Measurements from ENCODE around the gene SCG5.

SCG5 gene

GRCh38 chr15:32642667-32643435 is 1.3 kb downstream of the SCG5 start:
- H3K4me1 ChIP-seq = peaks cover 1% of the 10 kb centered on the region; the same call in 1 of the 2 replicates
- no peak overlapping the region for H3K9ac ChIP-seq
- no peaks in the 10 kb centered on the region for H4K20me1 ChIP-seq
- TF ChIP-seq Cebpa-rat (IDR thresholded peaks at IDR 0.05) = no peak
- H3K36me3 ChIP-seq = peaks cover 77% of the 10 kb centered on the region
- no peak overlapping the region for H3K27ac ChIP-seq
- H3K4me3 ChIP-seq = no peak overlapping the region
- H3K9me3 ChIP-seq = no peaks in the 10 kb centered on the region
- H3K27me3 ChIP-seq = no peaks in the 10 kb centered on the region
- H3K4me2 ChIP-seq = no peak overlapping the region

- H3K9ac ChIP-seq = no peak overlapping the region
- no peaks in the 10 kb centered on the region for H3K4me1 ChIP-seq
- no peak overlapping the region for H3K4me2 ChIP-seq
- H3K9me3 ChIP-seq = no peaks in the 10 kb centered on the region
- H3K4me3 ChIP-seq = no peak overlapping the region
- H3K27me3 ChIP-seq = no peaks in the 10 kb centered on the region
- TF ChIP-seq Cebpa-rat (IDR thresholded peaks at IDR 0.05) = no peak
- no peak overlapping the region for H3K27ac ChIP-seq
- H3K36me3 ChIP-seq = peaks cover 77% of the 10 kb centered on the region
- no peaks in the 10 kb centered on the region for H4K20me1 ChIP-seq
Measured at GRCh38 chr15:32643907-32644445, 2.5 kb downstream of the SCG5 start.

- H4K20me1 ChIP-seq = no peaks in the 10 kb centered on the region
Measured at GRCh38 chr15:32646291-32646690, 4.8 kb downstream of the SCG5 start.

DNA sequence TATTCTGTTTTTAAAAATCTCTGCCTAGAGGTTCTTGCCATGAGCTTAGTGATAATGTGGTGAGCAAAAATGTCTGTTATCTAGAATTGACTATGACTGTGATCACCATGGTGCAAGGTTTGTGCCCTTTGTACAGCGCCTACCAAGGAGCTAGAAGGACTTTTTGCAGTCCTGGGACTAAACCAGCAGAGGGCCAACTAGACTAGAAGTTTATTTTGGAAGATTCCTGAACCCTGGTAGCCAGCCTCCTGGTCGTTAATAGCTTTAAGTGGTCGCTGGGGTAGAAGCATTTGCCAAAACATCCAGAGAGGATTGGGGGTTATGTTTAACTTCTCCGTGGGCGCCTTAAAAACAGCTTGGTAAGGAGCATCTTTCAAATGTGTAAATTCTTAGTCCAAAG is 7.8 kb downstream of the SCG5 start:
- peaks cover 3% of the 10 kb centered on the region; the same call in 1 of the 2 replicates for H3K4me1 ChIP-seq
- TF ChIP-seq Cebpa-rat (IDR thresholded peaks at IDR 0.05) = no peak
- H3K4me2 ChIP-seq = no peak overlapping the region
- H3K9me3 ChIP-seq = no peaks in the 10 kb centered on the region
- no peaks in the 10 kb centered on the region for H4K20me1 ChIP-seq
- no peak overlapping the region for H3K4me3 ChIP-seq
- H3K36me3 ChIP-seq = peaks cover 80% of the 10 kb centered on the region
- no peaks in the 10 kb centered on the region for H3K27me3 ChIP-seq
- no peak overlapping the region for H3K9ac ChIP-seq
- H3K27ac ChIP-seq = no peak overlapping the region

More at GRCh38 chr15:32646291-32646690, 4.8 kb downstream of the SCG5 start:
- Histone ChIP-seq H3K4me2 (no peak overlapping the region), H3K9me3 (no peaks in the 10 kb centered on the region), H3K4me1 (peaks cover 3% of the 10 kb centered on the region; the same call in 1 of the 2 replicates), H3K36me3 (peaks cover 69% of the 10 kb centered on the region), H3K9ac (no peak overlapping the region), H3K4me3 (no peak overlapping the region), H3K27me3 (no peaks in the 10 kb centered on the region), H3K27ac (no peak overlapping the region)
- TF ChIP-seq Cebpa-rat (IDR thresholded peaks at IDR 0.05) = no peak

DNA sequence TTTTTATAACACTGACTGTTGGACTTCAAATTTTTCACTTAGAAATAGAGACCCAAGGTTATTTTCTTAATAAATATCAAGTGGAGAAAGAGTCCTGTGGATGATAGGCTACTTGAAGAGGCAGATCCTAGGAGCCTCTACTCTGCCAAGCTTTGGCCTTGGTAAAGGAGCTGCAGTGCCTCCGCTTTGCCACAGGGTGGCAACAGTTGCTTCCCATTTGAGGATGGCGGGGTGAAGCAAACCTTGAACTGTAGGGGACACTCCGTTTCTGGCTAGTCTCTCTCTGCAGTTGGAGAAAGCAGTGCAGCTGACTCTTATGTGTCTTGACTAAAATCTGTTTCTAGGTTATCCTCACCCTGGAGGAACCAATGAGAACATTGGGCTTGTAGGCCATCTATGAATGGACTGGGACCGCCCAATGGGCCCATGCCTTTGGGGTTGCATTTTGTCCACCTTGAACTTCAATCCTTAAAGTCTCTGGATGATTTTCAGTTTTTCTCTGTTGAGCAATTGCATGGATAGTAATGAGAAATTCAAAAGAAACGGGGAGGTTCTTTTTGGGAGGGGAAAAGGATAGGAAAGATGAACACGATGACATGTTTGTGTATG is 9.8 kb downstream of the SCG5 start:
- Histone ChIP-seq H3K4me2 (no peak overlapping the region), H3K9ac (no peak overlapping the region), H3K27ac (no peak overlapping the region), H3K9me3 (no peaks in the 10 kb centered on the region), H4K20me1 (no peaks in the 10 kb centered on the region), H3K27me3 (no peaks in the 10 kb centered on the region), H3K4me1 (peaks cover 14% of the 10 kb centered on the region), H3K36me3 (peaks cover 80% of the 10 kb centered on the region), H3K4me3 (no peak overlapping the region)
- TF ChIP-seq Cebpa-rat (IDR thresholded peaks at IDR 0.05) = no peak

DNA sequence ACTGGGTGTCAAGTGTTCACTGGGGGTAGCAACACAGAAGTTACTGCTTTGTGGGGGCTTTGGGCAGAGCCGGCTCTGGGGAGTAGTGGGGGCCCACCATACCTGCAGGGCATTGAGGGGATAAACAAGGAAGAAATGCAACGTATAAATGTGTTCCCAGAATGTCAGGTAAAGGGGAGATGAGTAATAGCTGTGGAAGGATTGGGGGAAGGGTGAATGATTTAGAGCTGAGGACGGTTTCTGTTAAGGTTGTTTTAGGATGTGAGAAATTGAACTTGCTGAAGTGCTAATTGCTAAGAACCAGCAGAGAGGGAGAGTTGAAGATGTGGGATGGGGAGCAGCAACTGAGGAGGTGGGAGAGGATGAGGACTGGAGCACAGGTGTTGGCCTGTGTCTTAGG is 10.7 kb downstream of the SCG5 start:
- H3K9me3 ChIP-seq = no peaks in the 10 kb centered on the region
- no peak overlapping the region for H3K4me2 ChIP-seq
- H3K27ac ChIP-seq = no peak overlapping the region
- no peaks in the 10 kb centered on the region for H4K20me1 ChIP-seq
- H3K9ac ChIP-seq = no peak overlapping the region
- H3K4me1 ChIP-seq = peaks cover 19% of the 10 kb centered on the region
- TF ChIP-seq Cebpa-rat (IDR thresholded peaks at IDR 0.05) = no peak
- no peaks in the 10 kb centered on the region for H3K27me3 ChIP-seq
- no peak overlapping the region for H3K4me3 ChIP-seq
- peaks cover 78% of the 10 kb centered on the region for H3K36me3 ChIP-seq

DNA sequence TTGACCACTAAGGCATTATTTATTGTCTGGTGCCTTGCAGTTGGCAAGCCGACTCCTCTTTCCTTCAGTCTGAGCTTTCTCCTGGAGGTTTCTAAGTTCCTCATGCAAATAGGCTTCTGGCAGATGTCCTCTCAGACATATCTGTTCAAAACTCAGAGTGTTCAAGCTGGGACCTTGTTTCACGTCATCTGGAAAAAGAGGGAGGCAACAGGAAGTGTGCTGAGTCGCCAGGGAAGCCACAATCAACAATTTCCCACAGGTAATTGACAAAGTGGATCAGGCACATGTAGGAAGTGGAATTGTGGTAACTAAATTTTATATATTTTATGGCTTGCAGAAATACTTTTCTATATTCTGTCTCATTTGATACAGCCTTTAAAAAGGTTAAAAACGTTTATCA is 14.6 kb downstream of the SCG5 start:
- Histone ChIP-seq H3K4me3 (no peak overlapping the region), H3K27ac (no peak overlapping the region), H3K36me3 (peaks cover 64% of the 10 kb centered on the region), H3K9ac (no peak overlapping the region), H3K9me3 (no peaks in the 10 kb centered on the region), H3K4me2 (peak overlapping the region; percentile 9; the same call in 1 of the 2 replicates), H3K27me3 (no peaks in the 10 kb centered on the region), H4K20me1 (no peaks in the 10 kb centered on the region), H3K4me1 (peaks cover 36% of the 10 kb centered on the region)
- TF ChIP-seq Cebpa-rat (IDR thresholded peaks at IDR 0.05) = no peak

GRCh38 chr15:32656496-32656895 is 15.0 kb downstream of the SCG5 start:
- Histone ChIP-seq H3K27me3 (no peaks in the 10 kb centered on the region), H4K20me1 (no peaks in the 10 kb centered on the region), H3K4me3 (no peak overlapping the region), H3K4me2 (no peak overlapping the region), H3K9me3 (no peaks in the 10 kb centered on the region), H3K4me1 (peaks cover 36% of the 10 kb centered on the region), H3K27ac (no peak overlapping the region), H3K36me3 (peaks cover 64% of the 10 kb centered on the region), H3K9ac (no peak overlapping the region)
- TF ChIP-seq Cebpa-rat (IDR thresholded peaks at IDR 0.05) = no peak

GRCh38 chr15:32657198-32657883 is 15.8 kb downstream of the SCG5 start:
- no peak overlapping the region for H3K27ac ChIP-seq
- no peaks in the 10 kb centered on the region for H4K20me1 ChIP-seq
- no peaks in the 10 kb centered on the region for H3K9me3 ChIP-seq
- H3K4me3 ChIP-seq = no peak overlapping the region
- H3K9ac ChIP-seq = no peak overlapping the region
- no peak overlapping the region for H3K4me2 ChIP-seq
- no peaks in the 10 kb centered on the region for H3K27me3 ChIP-seq
- no peak for TF ChIP-seq Cebpa-rat (IDR thresholded peaks at IDR 0.05)
- H3K4me1 ChIP-seq = peaks cover 36% of the 10 kb centered on the region
- peaks cover 61% of the 10 kb centered on the region for H3K36me3 ChIP-seq

- Histone ChIP-seq H3K9ac (no peak overlapping the region), H3K36me3 (peaks cover 57% of the 10 kb centered on the region), H3K4me3 (no peak overlapping the region), H3K4me1 (peaks cover 36% of the 10 kb centered on the region), H3K9me3 (no peaks in the 10 kb centered on the region), H3K4me2 (no peak overlapping the region), H4K20me1 (no peaks in the 10 kb centered on the region), H3K27me3 (no peaks in the 10 kb centered on the region), H3K27ac (no peak overlapping the region)
- TF ChIP-seq Cebpa-rat (IDR thresholded peaks at IDR 0.05) = no peak
Measured at GRCh38 chr15:32657941-32658340, 16.4 kb downstream of the SCG5 start.
